Small intestine (tissue), 16 donors: ENCODE data around the gene FCHO1. TPM values are rescaled to one million over a fixed set of nuclear protein-coding genes. Genes with fewer than 3 reads are reported as not detected.

ENCODE experiments used
- DNase-seq, 2 donors: peaks; one replicate each; pipeline versions ENCODE4 v3.0.0 to v3.0.0-alpha.2; 2013
- FAIRE-seq: peaks from 2 replicates; lab custom pipeline; 2012; peaks lifted over from hg19 to GRCh38; lab: Jason Lieb, UNC
- H3K27ac ChIP-seq, 3 donors: one replicate each; pipeline ENCODE4 v1.5.1; 2013; ENCODE audit warnings: low read length in 2 of 3, mild to moderate bottlenecking in 2 of 3, control low read depth in 1 of 3, inconsistent platforms in 1 of 3, low read depth in 1 of 3, moderate library complexity in 1 of 3
- H3K27me3 ChIP-seq, 3 donors: one replicate each; pipeline ENCODE4 v1.6.1; 2013; ENCODE audit warnings: low read length in 3 of 3, inconsistent platforms in 1 of 3; ENCODE audit not compliant: control insufficient read depth in 3 of 3, insufficient read depth in 3 of 3
- H3K36me3 ChIP-seq, 3 donors: one replicate each; pipeline ENCODE4 v1.6.1; 2013; ENCODE audit warnings: low read length in 3 of 3, inconsistent platforms in 1 of 3, low read depth in 1 of 3, mild to moderate bottlenecking in 1 of 3, moderate library complexity in 1 of 3; ENCODE audit not compliant: control insufficient read depth in 3 of 3, insufficient read depth in 2 of 3
- H3K4me1 ChIP-seq, 3 donors: one replicate each; pipeline ENCODE4 v1.6.1; 2013; ENCODE audit warnings: low read length in 2 of 3, inconsistent platforms in 1 of 3, low read depth in 1 of 3, mild to moderate bottlenecking in 1 of 3, moderate library complexity in 1 of 3; ENCODE audit not compliant: control insufficient read depth in 3 of 3, insufficient read depth in 2 of 3
- H3K4me3 ChIP-seq, 3 donors: one replicate each; pipeline ENCODE4 v1.5.1; 2013; ENCODE audit warnings: low read length in 3 of 3, control low read depth in 1 of 3, inconsistent platforms in 1 of 3, low read depth in 1 of 3, mild to moderate bottlenecking in 1 of 3, moderate library complexity in 1 of 3
- H3K9me3 ChIP-seq, 2 donors: one replicate each; pipeline ENCODE4 v1.6.1; 2013; ENCODE audit warnings: low read depth in 1 of 2, low read length in 1 of 2; ENCODE audit not compliant: control insufficient read depth in 2 of 2, insufficient read depth in 1 of 2
- WGBS, 3 donors: extraction: QIAGEN DNeasy Blood & Tissue Kit; methylation state at CpG; one replicate each; pipeline ENCODE4 v1.1.7; 2013; 5-methylcytosine and 5-hydroxymethylcytosine counted together
- long read RNA-seq, 10 donors: transcript quantifications; one replicate each; lab custom pipeline, GENCODE V29; 2026
- polyA plus RNA-seq, 4 donors: library from polyadenylated mRNA; stranded (reverse) in 3 of 4; unstranded in 1 of 4; fragments of 200-250 nt in 3 of 4; fragments of 120-200 nt in 1 of 4; gene quantifications; one replicate each; pipeline versions ENCODE4 v1.2.1 to v1.2.3, GENCODE V29; 2013
- donor health status: healthy with polysubstance abuse.
- donor health status: control.
- donor health status: control.
- donor health status: Bipolar disorder and iron deficiency.
- donor health status: healthy.

The FCHO1 gene, protein sequence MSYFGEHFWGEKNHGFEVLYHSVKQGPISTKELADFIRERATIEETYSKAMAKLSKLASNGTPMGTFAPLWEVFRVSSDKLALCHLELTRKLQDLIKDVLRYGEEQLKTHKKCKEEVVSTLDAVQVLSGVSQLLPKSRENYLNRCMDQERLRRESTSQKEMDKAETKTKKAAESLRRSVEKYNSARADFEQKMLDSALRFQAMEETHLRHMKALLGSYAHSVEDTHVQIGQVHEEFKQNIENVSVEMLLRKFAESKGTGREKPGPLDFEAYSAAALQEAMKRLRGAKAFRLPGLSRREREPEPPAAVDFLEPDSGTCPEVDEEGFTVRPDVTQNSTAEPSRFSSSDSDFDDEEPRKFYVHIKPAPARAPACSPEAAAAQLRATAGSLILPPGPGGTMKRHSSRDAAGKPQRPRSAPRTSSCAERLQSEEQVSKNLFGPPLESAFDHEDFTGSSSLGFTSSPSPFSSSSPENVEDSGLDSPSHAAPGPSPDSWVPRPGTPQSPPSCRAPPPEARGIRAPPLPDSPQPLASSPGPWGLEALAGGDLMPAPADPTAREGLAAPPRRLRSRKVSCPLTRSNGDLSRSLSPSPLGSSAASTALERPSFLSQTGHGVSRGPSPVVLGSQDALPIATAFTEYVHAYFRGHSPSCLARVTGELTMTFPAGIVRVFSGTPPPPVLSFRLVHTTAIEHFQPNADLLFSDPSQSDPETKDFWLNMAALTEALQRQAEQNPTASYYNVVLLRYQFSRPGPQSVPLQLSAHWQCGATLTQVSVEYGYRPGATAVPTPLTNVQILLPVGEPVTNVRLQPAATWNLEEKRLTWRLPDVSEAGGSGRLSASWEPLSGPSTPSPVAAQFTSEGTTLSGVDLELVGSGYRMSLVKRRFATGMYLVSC
- 1 to 10 TPM; 1.4 to 3.1 (median 2.2) TPM for polyA plus RNA-seq
- long read RNA-seq, donor 1: 0 reads
- long read RNA-seq, donor 2: 0 reads
- long read RNA-seq, donor 3: 0 reads
- long read RNA-seq, donor 4: 0 reads
- long read RNA-seq, donor 5: 0 reads
- long read RNA-seq, donor 6: 0 reads
- long read RNA-seq, donor 7: 0 reads
- long read RNA-seq, donor 8: 0 reads
- long read RNA-seq, donor 9: 0 reads
- long read RNA-seq, donor 10: 0 reads

DNA sequence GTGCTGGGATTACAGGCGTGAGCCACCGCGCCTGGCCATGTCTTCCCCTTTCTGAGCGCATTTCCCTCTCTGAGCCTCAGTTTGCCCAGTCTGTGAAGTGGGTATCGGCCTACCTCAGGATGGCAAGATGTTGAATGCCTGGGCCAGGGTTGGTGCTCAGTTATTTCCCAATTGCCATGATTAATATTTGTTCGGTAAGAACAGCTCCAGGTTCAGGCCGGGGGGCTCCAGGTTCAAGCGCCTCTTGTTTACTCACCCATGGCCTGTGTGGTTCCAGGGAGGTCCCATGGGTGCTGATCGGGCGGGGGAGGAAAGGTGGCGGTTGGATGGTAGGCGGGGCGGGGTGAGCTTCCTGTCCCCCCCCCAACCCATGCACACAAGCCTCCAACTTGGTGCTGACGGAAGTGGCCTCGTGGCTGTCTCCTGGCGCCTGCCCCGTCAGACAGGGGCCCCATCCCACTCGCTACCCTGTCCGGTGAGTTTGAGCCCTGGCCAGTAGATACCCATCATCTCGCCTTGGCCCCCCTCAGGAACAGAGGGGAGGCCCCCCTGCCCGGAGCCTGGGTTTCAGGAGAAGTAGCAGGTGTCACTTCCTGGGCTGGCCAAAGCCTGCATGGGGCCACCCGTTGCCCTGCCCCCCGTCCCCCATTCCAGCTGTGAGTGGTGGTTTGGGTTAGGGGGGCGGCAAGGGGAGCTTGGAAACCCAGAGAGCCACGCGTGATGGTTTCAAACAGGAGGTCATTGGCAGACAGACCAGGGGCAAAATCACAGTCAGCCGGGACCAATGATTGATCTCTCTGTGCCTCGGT is at the start of gene FCHO1:
FCHO1 (plus strand) TSS at position 375 of the 809 bp plus-strand sequence. CDS start 3,688 bp downstream, outside the sequence.
- FAIRE-seq (no peak), DNase-seq (peak in 1 of 2 donors; percentile 58)
- H3K9me3 ChIP-seq: no peaks in the 10 kb centered on the region
- peaks cover 0 to 5% (median 0%) of the 10 kb centered on the region in 3 donors for H3K4me1 ChIP-seq
- peak within 1 kb of the TSS in 2 of 3 donors; percentile 20 to 34 for H3K4me3 ChIP-seq
- peaks cover 0 to 20% (median 0%) of the 10 kb centered on the region in 3 donors for H3K27me3 ChIP-seq
- H3K27ac ChIP-seq: peak within 1 kb of the TSS in 2 of 3 donors; percentile 9 to 81
- no peaks in the 10 kb centered on the region for H3K36me3 ChIP-seq
- WGBS, 3 donors: 40 to 47% (median 41%) methylated on average over 26 to 28 of the region's 28 CpGs

DNA sequence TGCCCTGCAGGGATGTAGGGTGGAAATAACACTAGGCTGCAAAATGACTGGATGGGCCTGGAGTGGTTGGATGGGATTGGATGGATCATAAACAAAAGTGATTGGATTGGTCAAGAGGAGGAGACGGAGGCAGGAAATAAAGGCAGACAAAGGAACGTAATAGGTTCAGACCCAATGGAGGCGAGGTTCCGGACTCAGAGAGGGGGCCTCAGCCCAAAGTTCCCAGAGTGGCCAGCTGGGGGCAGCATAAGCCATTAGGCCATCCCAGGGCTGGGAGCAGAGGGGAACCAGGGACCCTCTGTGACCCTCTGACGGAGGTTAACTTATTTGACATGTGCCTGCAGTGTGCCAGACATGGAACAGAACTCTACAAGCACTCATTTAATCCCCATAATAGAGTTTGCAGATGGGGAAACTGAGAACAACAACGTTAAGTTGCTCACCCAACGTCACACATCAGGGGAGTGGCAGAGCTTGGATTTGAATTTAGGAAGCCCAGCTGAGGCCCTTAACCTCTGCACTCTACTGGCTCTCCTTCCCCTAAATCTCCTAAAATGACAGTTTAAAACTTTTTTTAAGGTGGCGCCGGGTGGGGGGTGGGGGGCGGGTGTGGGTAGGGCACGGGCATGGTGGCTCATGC is 47.3 kb upstream of the FCHO1 start:
- Histone ChIP-seq H3K4me1 (no peaks in the 10 kb centered on the region), H3K9me3 (no peaks in the 10 kb centered on the region), H3K27me3 (peaks cover 0 to 9% (median 0%) of the 10 kb centered on the region in 3 donors), H3K27ac (no peak overlapping the region), H3K36me3 (no peaks in the 10 kb centered on the region), H3K4me3 (no peak overlapping the region)
- 40 to 48% (median 42%) methylated on average over 11 of the region's 11 CpGs for WGBS, 3 donors
- FAIRE-seq: no peak
- peak; percentile 42 to 43 for DNase-seq

DNA sequence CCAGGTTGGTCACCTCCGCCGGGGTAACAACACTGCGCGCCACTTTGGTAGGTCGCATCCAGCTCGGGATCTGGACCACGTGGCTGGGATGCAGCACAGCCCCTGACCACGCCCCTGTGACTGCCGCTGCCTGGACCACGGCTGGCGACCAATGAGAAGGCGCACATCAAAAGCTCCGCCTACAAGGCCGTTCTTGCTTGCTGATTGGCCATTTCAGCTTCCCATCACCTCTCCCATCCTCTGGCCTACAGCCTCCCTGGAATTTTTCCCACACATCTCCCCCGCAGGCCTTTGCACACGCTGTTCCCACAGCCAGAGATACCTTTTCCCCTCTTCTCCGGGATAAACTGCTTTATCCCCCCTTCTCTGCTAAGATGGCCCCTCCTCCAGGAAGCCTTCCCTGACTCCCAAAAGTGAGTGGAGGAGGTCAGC is 44.5 kb upstream of the FCHO1 start:
- FAIRE-seq (no peak), DNase-seq (no peak)
- Histone ChIP-seq H3K4me1 (no peaks in the 10 kb centered on the region), H3K9me3 (no peaks in the 10 kb centered on the region), H3K36me3 (no peaks in the 10 kb centered on the region), H3K27ac (no peak overlapping the region), H3K4me3 (no peak overlapping the region), H3K27me3 (peaks cover 0 to 9% (median 0%) of the 10 kb centered on the region in 3 donors)
- 35 to 38% (median 35%) methylated on average over 17 of the region's 17 CpGs for WGBS, 3 donors

DNA sequence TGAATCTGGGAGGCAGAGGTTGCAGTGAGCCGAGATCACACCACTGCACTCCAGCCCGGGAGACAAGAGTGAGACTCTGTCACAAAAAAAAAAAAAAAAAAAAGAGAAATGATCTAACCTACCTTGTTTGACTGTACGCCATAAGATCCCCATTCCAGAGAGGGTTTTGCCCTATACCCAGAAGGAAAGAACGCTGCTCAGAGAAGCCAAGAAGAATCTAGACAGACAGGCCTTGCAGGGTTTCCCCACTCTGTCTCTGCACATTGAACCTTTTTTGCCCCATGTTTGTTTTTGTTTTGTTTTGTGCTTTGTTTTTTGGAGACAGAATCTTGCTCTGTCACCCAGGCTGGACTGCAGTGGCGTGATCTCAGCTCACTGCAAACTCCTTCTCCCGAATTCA is 39.4 kb upstream of the FCHO1 start:
- no peaks in the 10 kb centered on the region for H3K9me3 ChIP-seq
- H3K27ac ChIP-seq: no peak overlapping the region
- 35 to 72% (median 48%) methylated on average over 6 of the region's 6 CpGs for WGBS, 3 donors
- H3K4me3 ChIP-seq: no peak overlapping the region
- no peaks in the 10 kb centered on the region for H3K4me1 ChIP-seq
- FAIRE-seq (no peak), DNase-seq (no peak)
- peaks cover 0 to 3% (median 0%) of the 10 kb centered on the region in 3 donors for H3K27me3 ChIP-seq
- H3K36me3 ChIP-seq: no peaks in the 10 kb centered on the region

DNA sequence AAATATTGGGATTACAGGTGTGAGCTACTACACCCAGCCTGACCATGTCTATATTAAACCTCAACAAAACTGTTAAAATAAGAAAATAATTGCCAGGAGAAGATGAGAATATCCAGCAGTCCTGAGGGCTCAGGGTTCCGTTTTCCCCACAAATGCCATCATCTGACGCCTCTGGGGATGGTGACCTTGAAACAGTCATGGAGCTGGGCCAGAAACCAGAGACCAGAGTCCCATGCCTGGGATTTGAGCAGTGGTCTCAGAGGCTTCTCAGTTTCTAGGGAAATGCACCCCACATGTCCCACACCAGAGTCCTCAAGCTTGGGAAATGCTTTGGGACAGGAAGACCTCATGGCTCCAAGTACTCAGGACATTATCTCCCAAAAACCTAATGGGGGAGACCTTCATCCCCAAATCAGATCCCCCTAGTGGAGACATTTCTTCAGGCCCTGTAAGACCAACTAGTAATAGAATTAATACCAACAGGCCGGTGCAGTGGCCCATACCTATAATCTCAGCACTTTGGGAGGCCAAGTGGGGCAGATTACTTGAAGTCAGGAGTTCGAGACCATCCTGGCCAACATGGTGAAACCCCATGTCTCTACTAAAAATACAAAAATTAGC is 34.9 kb upstream of the FCHO1 start:
- H3K9me3 ChIP-seq: no peaks in the 10 kb centered on the region
- peaks cover 0 to 8% (median 0%) of the 10 kb centered on the region in 3 donors for H3K36me3 ChIP-seq
- H3K27ac ChIP-seq: peak overlapping the region in 1 of 3 donors; percentile 29
- FAIRE-seq: no peak
- WGBS, 3 donors: 61 to 67% (median 66%) methylated on average over 4 of the region's 4 CpGs
- H3K27me3 ChIP-seq: no peaks in the 10 kb centered on the region
- no peak overlapping the region for H3K4me3 ChIP-seq
- DNase-seq: no peak
- peaks cover 5 to 7% (median 7%) of the 10 kb centered on the region in 3 donors for H3K4me1 ChIP-seq

DNA sequence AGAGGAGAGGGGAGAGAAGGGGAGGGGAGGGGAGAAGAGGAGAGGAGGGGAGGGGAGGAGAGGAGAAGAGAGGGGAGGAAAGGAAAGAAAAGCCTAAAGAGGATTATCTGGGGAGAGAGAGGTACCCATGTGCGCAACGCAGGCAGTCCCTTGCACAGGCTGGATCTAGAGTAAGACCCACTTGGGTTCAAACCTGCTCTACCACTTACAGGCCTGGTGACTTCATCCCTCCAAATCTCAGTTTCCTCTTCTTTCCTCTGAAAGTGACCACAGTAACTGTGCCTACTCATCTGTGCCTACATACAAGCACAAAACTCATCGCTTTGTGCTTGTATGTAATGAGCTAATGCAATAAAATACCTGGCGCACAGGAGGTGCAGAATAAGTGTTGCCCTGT is 32.7 kb upstream of the FCHO1 start:
- DNase-seq (no peak), FAIRE-seq (no peak)
- Histone ChIP-seq H3K27me3 (no peaks in the 10 kb centered on the region), H3K9me3 (no peaks in the 10 kb centered on the region), H3K27ac (no peak overlapping the region), H3K4me1 (peaks cover 7 to 8% (median 7%) of the 10 kb centered on the region in 3 donors), H3K36me3 (peaks cover 0 to 24% (median 0%) of the 10 kb centered on the region in 3 donors), H3K4me3 (peak overlapping the region in 1 of 3 donors; percentile 99)
- 71 to 91% (median 73%) methylated on average over 4 of the region's 4 CpGs for WGBS, 3 donors
